Activated naive CD4-positive, alpha-beta T cell treated with anti-CD3 and anti-CD28 coated beads for 36 hours (primary cell): ENCODE data around the gene LRRC31. TPM values are rescaled to one million over a fixed set of nuclear protein-coding genes. Genes with fewer than 3 reads are reported as not detected.

Experiments used
- CTCF ChIA-PET: fragments of 350-600 bp; sonication (Branson Sonifier 250); formaldehyde crosslinking; loops from one replicate; lab custom pipeline; 2021; ENCODE audit warnings: antibody characterized with exemption; lab: Charles Lee
- DNase-seq: peaks from one replicate; pipeline ENCODE4 v3.0.0-alpha.2; 2020
- H3K27ac Mint-ChIP-seq: one replicate; pipeline ENCODE4 v1.8.0; 2021; ENCODE audit warnings: mild to moderate bottlenecking, mixed read lengths
- H3K27me3 Mint-ChIP-seq: one replicate; pipeline ENCODE4 v1.8.0; 2021; ENCODE audit warnings: low read depth, mixed read lengths
- H3K36me3 Mint-ChIP-seq: one replicate; pipeline ENCODE4 v1.8.0; 2021; ENCODE audit warnings: low read depth, mixed read lengths
- H3K4me1 Mint-ChIP-seq: one replicate; pipeline ENCODE4 v1.8.0; 2021; ENCODE audit warnings: low read depth, mixed read lengths
- H3K4me3 Mint-ChIP-seq: one replicate; pipeline ENCODE4 v1.8.0; 2021; ENCODE audit warnings: mild to moderate bottlenecking, moderate library complexity, mixed read lengths
- H3K9me3 Mint-ChIP-seq: one replicate; pipeline ENCODE4 v1.8.0; 2021; ENCODE audit warnings: mixed read lengths
- intact Hi-C: fragments of 100-400 bp; cut with micrococcal nuclease; formaldehyde crosslinking; loops from one replicate; pipeline ENCODE4 v1.15.1; 2023
- total RNA-seq, 2 experiments: library from RNA; stranded (reverse); gene quantifications; one replicate each; pipeline ENCODE4 v1.2.3, GENCODE V29; 2021

Gene LRRC31
- total RNA-seq, 2 experiments from 2014 or later, result not detected

- CTCF ChIA-PET, result interaction anchor here (1.3 kb wide), 1 partner anchor 42 kb away, joined by 3 read pairs; no protein-coding TSS in a partner anchor
- no peak for DNase-seq
- intact Hi-C loops, result no loop called here
- Mint-ChIP-seq H3K4me1 (no peaks in the 10 kb centered on the region), H3K27me3 (no peaks in the 10 kb centered on the region), H3K9me3 (no peaks in the 10 kb centered on the region), H3K4me3 (no peak overlapping the region), H3K27ac (no peak overlapping the region), H3K36me3 (no peaks in the 10 kb centered on the region)
These were observed 11.9 kb downstream of the LRRC31 start for GRCh38 chr3:169857811-169858210.

- no peak overlapping the region for H3K27ac Mint-ChIP-seq
- no peak for DNase-seq
- no peaks in the 10 kb centered on the region for H3K9me3 Mint-ChIP-seq
- H3K4me1 Mint-ChIP-seq, result no peaks in the 10 kb centered on the region
- H3K4me3 Mint-ChIP-seq, result no peak overlapping the region
- no peaks in the 10 kb centered on the region for H3K27me3 Mint-ChIP-seq
- no peaks in the 10 kb centered on the region for H3K36me3 Mint-ChIP-seq
- CTCF ChIA-PET, result no interaction called here
- intact Hi-C loops, result no loop called here
These were observed 14.2 kb downstream of the LRRC31 start for GRCh38 chr3:169855514-169855913.

- H3K27ac Mint-ChIP-seq, result no peak overlapping the region
- H3K27me3 Mint-ChIP-seq, result no peaks in the 10 kb centered on the region
- intact Hi-C loops, result no loop called here
- H3K9me3 Mint-ChIP-seq, result no peaks in the 10 kb centered on the region
- CTCF ChIA-PET, result interaction anchor here (1.0 kb wide), 1 partner anchor 15 kb away, joined by 3 read pairs; no protein-coding TSS in a partner anchor
- no peak overlapping the region for H3K4me3 Mint-ChIP-seq
- no peaks in the 10 kb centered on the region for H3K4me1 Mint-ChIP-seq
- no peak for DNase-seq
- H3K36me3 Mint-ChIP-seq, result no peaks in the 10 kb centered on the region
These were observed 19.1 kb downstream of the LRRC31 start for GRCh38 chr3:169850618-169851017.

- CTCF ChIA-PET, result no interaction called here
- no peaks in the 10 kb centered on the region for H3K27me3 Mint-ChIP-seq
- no peak for DNase-seq
- no peaks in the 10 kb centered on the region for H3K4me1 Mint-ChIP-seq
- intact Hi-C loops, result no loop called here
- no peaks in the 10 kb centered on the region for H3K36me3 Mint-ChIP-seq
- no peaks in the 10 kb centered on the region for H3K9me3 Mint-ChIP-seq
- H3K27ac Mint-ChIP-seq, result no peak overlapping the region
- no peak overlapping the region for H3K4me3 Mint-ChIP-seq
These were observed 21.0 kb downstream of the LRRC31 start for GRCh38 chr3:169848741-169849140.

GRCh38 chr3:169847896-169848295, 21.8 kb downstream of the LRRC31 start:
- Mint-ChIP-seq H3K36me3 (no peaks in the 10 kb centered on the region), H3K9me3 (no peaks in the 10 kb centered on the region), H3K4me3 (no peak overlapping the region), H3K27me3 (no peaks in the 10 kb centered on the region), H3K27ac (no peak overlapping the region), H3K4me1 (no peaks in the 10 kb centered on the region)
- DNase-seq, result no peak
- intact Hi-C loops, result no loop called here
- CTCF ChIA-PET, result interaction anchor here (0.6 kb wide), 1 partner anchor 20 kb away, joined by 3 read pairs; no protein-coding TSS in a partner anchor

GRCh38 chr3:169846458-169847193, 23.1 kb downstream of the LRRC31 start:
- intact Hi-C loops, result no loop called here
- Mint-ChIP-seq H3K27ac (no peak overlapping the region), H3K4me1 (no peaks in the 10 kb centered on the region), H3K9me3 (no peaks in the 10 kb centered on the region), H3K27me3 (no peaks in the 10 kb centered on the region), H3K4me3 (no peak overlapping the region), H3K36me3 (no peaks in the 10 kb centered on the region)
- DNase-seq, result no peak
- CTCF ChIA-PET, result no interaction called here

GRCh38 chr3:169842960-169843359, 26.8 kb downstream of the LRRC31 start:
- H3K9me3 Mint-ChIP-seq, result no peaks in the 10 kb centered on the region
- no peaks in the 10 kb centered on the region for H3K36me3 Mint-ChIP-seq
- peaks cover 2% of the 10 kb centered on the region for H3K27me3 Mint-ChIP-seq
- H3K27ac Mint-ChIP-seq, result no peak overlapping the region
- CTCF ChIA-PET, result interaction anchor here (1.1 to 1.4 kb wide), 2 partner anchors 76 to 575 kb away, joined by 3 read pairs; partner anchors contain the start of gene CLDN11
- intact Hi-C loops, result no loop called here
- H3K4me3 Mint-ChIP-seq, result no peak overlapping the region
- DNase-seq, result no peak
- H3K4me1 Mint-ChIP-seq, result no peaks in the 10 kb centered on the region

- peaks cover 2% of the 10 kb centered on the region for H3K27me3 Mint-ChIP-seq
- H3K4me1 Mint-ChIP-seq, result no peaks in the 10 kb centered on the region
- no peak overlapping the region for H3K27ac Mint-ChIP-seq
- CTCF ChIA-PET, result interaction anchor here (0.9 kb wide), 1 partner anchor 96 kb away, joined by 4 read pairs; no protein-coding TSS in a partner anchor
- H3K4me3 Mint-ChIP-seq, result no peak overlapping the region
- DNase-seq, result no peak
- H3K9me3 Mint-ChIP-seq, result no peaks in the 10 kb centered on the region
- intact Hi-C loops, result no loop called here
- no peaks in the 10 kb centered on the region for H3K36me3 Mint-ChIP-seq
These were observed 28.6 kb downstream of the LRRC31 start for GRCh38 chr3:169841171-169841570.

GRCh38 chr3:169838511-169839030, 31.2 kb downstream of the LRRC31 start:
- no peak for DNase-seq
- H3K27ac Mint-ChIP-seq, result no peak overlapping the region
- H3K9me3 Mint-ChIP-seq, result no peaks in the 10 kb centered on the region
- H3K4me3 Mint-ChIP-seq, result no peak overlapping the region
- intact Hi-C loops, result no loop called here
- H3K27me3 Mint-ChIP-seq, result peaks cover 2% of the 10 kb centered on the region
- CTCF ChIA-PET, result no interaction called here
- no peaks in the 10 kb centered on the region for H3K4me1 Mint-ChIP-seq
- no peaks in the 10 kb centered on the region for H3K36me3 Mint-ChIP-seq

- H3K27me3 Mint-ChIP-seq, result peaks cover 2% of the 10 kb centered on the region
- H3K36me3 Mint-ChIP-seq, result no peaks in the 10 kb centered on the region
- H3K4me3 Mint-ChIP-seq, result no peak overlapping the region
- no peak overlapping the region for H3K27ac Mint-ChIP-seq
- CTCF ChIA-PET, result no interaction called here
- no peaks in the 10 kb centered on the region for H3K9me3 Mint-ChIP-seq
- DNase-seq, result no peak
- no peaks in the 10 kb centered on the region for H3K4me1 Mint-ChIP-seq
- intact Hi-C loops, result no loop called here
These were observed 32.8 kb downstream of the LRRC31 start for GRCh38 chr3:169836942-169837275.

GRCh38 chr3:169836078-169836941, 33.4 kb downstream of the LRRC31 start:
- intact Hi-C loops, result no loop called here
- Mint-ChIP-seq H3K27me3 (peaks cover 2% of the 10 kb centered on the region), H3K4me3 (no peak overlapping the region), H3K4me1 (no peaks in the 10 kb centered on the region), H3K9me3 (no peaks in the 10 kb centered on the region), H3K36me3 (no peaks in the 10 kb centered on the region), H3K27ac (no peak overlapping the region)
- CTCF ChIA-PET, result no interaction called here
- DNase-seq, result no peak

- H3K36me3 Mint-ChIP-seq, result no peaks in the 10 kb centered on the region
- no peak for DNase-seq
- intact Hi-C loops, result no loop called here
- H3K4me1 Mint-ChIP-seq, result no peaks in the 10 kb centered on the region
- peaks cover 2% of the 10 kb centered on the region for H3K27me3 Mint-ChIP-seq
- no peak overlapping the region for H3K4me3 Mint-ChIP-seq
- no peak overlapping the region for H3K27ac Mint-ChIP-seq
- CTCF ChIA-PET, result interaction anchor here (0.7 kb wide), 1 partner anchor 243 kb away, joined by 4 read pairs; no protein-coding TSS in a partner anchor
- H3K9me3 Mint-ChIP-seq, result no peaks in the 10 kb centered on the region
These were observed 34.2 kb downstream of the LRRC31 start for GRCh38 chr3:169835533-169835932.
